Esophagus muscularis mucosa (tissue), 4 donors: Measurements from ENCODE around the gene ALS2CL.

ENCODE experiments used
- CTCF ChIP-seq, 3 experiments: fragments of 200-600 bp in 2 of 3; fragments of 450-650 bp in 1 of 3; sonication (generic) in 2 of 3; IDR thresholded peaks; one replicate each; pipeline ENCODE4 v1.5.1; 2017 to 2019; ENCODE audit warnings: antibody characterized with exemption in 3 of 3, mild to moderate bottlenecking in 2 of 3, moderate library complexity in 1 of 3
- EP300 ChIP-seq: sonication (generic); formaldehyde crosslinking; IDR thresholded peaks from one replicate; pipeline ENCODE4 v1.6.1; 2017; ENCODE audit warnings: antibody characterized with exemption
- POLR2A ChIP-seq: fragments of 450-650 bp; IDR thresholded peaks from one replicate; pipeline ENCODE4 v1.6.1; 2017; ENCODE audit warnings: antibody characterized with exemption, moderate library complexity, mild to moderate bottlenecking, low read depth
- POLR2AphosphoS5 ChIP-seq, 2 donors: sonication (generic); formaldehyde crosslinking; IDR thresholded peaks; one replicate each; pipeline ENCODE4 v1.6.1; 2017; ENCODE audit warnings: antibody characterized with exemption in 2 of 2

GRCh38 chr3:46662771-46663551 is 30.5 kb downstream of the ALS2CL start:
- TF ChIP-seq CTCF (IDR thresholded peaks at IDR 0.05) (no peak), POLR2A (no peak), POLR2AphosphoS5 (IDR thresholded peaks at IDR 0.05) (no peak), EP300 (no peak)
